Lower leg skin (tissue), 3 donors: ENCODE data around the gene ADAMTS17.

ENCODE experiments used
- POLR2A ChIP-seq, 2 donors: fragments of 450-650 bp; IDR thresholded peaks; one replicate each; pipeline ENCODE4 v1.6.1; 2016 to 2017; ENCODE audit warnings: antibody characterized with exemption in 2 of 2, mild to moderate bottlenecking in 1 of 2, moderate library complexity in 1 of 2
- TF ChIP-seq, protein P1 (sequence below), 3 donors: fragments of 450-650 bp; IDR thresholded peaks; one replicate each; pipeline ENCODE4 v1.5.1; 2016; ENCODE audit warnings: antibody characterized with exemption in 3 of 3, mild to moderate bottlenecking in 3 of 3, moderate library complexity in 2 of 3

DNA sequence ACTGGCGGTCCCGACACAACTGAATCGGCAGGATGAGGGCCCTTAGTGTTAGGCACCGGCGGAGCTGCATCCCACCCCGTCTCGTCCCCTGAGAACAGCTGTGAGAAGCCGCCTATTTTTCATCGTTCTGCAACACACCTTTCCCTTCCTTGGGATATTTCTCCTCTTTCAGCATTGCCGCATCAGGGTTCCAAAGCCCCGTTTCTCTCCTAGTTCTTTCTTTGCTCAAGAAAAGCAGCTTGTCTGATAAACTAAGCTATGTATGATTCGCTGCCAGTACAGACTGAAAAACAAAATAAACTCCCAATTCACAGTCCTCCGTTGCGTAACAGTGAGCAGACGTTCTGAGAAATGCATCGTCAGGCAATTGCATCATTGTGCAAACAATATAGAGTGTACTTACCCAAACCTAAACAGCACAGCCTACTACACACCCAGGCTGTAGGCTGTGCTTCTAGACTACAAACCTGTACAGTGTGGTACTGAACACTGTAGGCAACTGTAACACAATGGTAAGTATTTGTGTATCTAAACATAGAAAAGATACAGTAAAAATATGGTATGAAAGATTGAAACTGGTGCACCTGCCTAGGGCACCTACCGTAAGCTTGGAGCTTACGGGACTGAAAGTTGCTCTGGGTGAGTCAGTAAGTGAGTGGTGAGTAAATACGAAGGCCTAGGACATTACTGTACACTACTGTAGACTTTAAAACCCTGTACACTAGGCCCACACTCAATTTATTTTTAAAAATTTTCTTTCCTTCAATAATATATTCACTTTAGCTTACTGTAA is 8.9 kb upstream of the ADAMTS17 start:
- TF ChIP-seq, protein P1, sequence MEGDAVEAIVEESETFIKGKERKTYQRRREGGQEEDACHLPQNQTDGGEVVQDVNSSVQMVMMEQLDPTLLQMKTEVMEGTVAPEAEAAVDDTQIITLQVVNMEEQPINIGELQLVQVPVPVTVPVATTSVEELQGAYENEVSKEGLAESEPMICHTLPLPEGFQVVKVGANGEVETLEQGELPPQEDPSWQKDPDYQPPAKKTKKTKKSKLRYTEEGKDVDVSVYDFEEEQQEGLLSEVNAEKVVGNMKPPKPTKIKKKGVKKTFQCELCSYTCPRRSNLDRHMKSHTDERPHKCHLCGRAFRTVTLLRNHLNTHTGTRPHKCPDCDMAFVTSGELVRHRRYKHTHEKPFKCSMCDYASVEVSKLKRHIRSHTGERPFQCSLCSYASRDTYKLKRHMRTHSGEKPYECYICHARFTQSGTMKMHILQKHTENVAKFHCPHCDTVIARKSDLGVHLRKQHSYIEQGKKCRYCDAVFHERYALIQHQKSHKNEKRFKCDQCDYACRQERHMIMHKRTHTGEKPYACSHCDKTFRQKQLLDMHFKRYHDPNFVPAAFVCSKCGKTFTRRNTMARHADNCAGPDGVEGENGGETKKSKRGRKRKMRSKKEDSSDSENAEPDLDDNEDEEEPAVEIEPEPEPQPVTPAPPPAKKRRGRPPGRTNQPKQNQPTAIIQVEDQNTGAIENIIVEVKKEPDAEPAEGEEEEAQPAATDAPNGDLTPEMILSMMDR (IDR thresholded peaks at IDR 0.05), result no peak
- TF ChIP-seq POLR2A (IDR thresholded peaks at IDR 0.05), result no peak
